ENCODE data around the gene ZNF335. TPM values are rescaled to one million over a fixed set of nuclear protein-coding genes. Genes with fewer than 3 reads are reported as not detected.

Gene ZNF335
- total and polyA plus RNA-seq, 2 of the 13 experiments (the other 11 are each of a cell fraction or from before 2014, with no cell fraction given) = 9.7 to 13.7 TPM

- TF ChIP-seq, protein P1, sequence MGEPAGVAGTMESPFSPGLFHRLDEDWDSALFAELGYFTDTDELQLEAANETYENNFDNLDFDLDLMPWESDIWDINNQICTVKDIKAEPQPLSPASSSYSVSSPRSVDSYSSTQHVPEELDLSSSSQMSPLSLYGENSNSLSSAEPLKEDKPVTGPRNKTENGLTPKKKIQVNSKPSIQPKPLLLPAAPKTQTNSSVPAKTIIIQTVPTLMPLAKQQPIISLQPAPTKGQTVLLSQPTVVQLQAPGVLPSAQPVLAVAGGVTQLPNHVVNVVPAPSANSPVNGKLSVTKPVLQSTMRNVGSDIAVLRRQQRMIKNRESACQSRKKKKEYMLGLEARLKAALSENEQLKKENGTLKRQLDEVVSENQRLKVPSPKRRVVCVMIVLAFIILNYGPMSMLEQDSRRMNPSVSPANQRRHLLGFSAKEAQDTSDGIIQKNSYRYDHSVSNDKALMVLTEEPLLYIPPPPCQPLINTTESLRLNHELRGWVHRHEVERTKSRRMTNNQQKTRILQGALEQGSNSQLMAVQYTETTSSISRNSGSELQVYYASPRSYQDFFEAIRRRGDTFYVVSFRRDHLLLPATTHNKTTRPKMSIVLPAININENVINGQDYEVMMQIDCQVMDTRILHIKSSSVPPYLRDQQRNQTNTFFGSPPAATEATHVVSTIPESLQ (CRISPR knock-in tag; conservative IDR thresholded peaks at IDR 0.05) = no peak; the same call in 1 of the 2 replicates
- TF ChIP-seq, protein P2, sequence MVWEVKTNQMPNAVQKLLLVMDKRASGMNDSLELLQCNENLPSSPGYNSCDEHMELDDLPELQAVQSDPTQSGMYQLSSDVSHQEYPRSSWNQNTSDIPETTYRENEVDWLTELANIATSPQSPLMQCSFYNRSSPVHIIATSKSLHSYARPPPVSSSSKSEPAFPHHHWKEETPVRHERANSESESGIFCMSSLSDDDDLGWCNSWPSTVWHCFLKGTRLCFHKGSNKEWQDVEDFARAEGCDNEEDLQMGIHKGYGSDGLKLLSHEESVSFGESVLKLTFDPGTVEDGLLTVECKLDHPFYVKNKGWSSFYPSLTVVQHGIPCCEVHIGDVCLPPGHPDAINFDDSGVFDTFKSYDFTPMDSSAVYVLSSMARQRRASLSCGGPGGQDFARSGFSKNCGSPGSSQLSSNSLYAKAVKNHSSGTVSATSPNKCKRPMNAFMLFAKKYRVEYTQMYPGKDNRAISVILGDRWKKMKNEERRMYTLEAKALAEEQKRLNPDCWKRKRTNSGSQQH (CRISPR knock-in tag; IDR thresholded peaks at IDR 0.05; ENCODE audit: low read depth) = no peak; the same call in none of the 2 replicates
- TF ChIP-seq SIX4 (CRISPR knock-in tag; IDR thresholded peaks at IDR 0.05) (peak; percentile 39), SKI (IDR thresholded peaks at IDR 0.05; ENCODE audit: partially characterized antibody) (peak; percentile 59), PCBP2 (optimal IDR thresholded peaks at IDR 0.05; ENCODE audit: low read depth, low read length, poor library complexity, severe bottlenecking) (no peak), CBX2 (IDR thresholded peaks at IDR 0.05; ENCODE audit: low read depth, low read length) (no peak), CBX2 (CRISPR knock-in tag; IDR thresholded peaks at IDR 0.05; ENCODE audit: low read depth) (no peak), RCOR2 (CRISPR knock-in tag; IDR thresholded peaks at IDR 0.05) (peak; percentile 40), THAP11 (CRISPR knock-in tag; IDR thresholded peaks at IDR 0.05) (peak; percentile 91), IRF2 (CRISPR knock-in tag; IDR thresholded peaks at IDR 0.05) (peak; percentile 79), NR3C1 (CRISPR knock-in tag; IDR thresholded peaks at IDR 0.05) (no peak), KLF15 (CRISPR knock-in tag; IDR thresholded peaks at IDR 0.05; ENCODE audit: borderline replicate concordance) (peak; percentile 72), ZNF614 (CRISPR knock-in tag; IDR thresholded peaks at IDR 0.05; ENCODE audit: borderline replicate concordance) (peak; percentile 85), ZNF317 (CRISPR knock-in tag; IDR thresholded peaks at IDR 0.05) (peak; percentile 78), NFIB (CRISPR knock-in tag; IDR thresholded peaks at IDR 0.05; ENCODE audit: borderline replicate concordance) (no peak), HMG20B (CRISPR knock-in tag; conservative IDR thresholded peaks at IDR 0.05) (peak; percentile 22), RARA (CRISPR knock-in tag; IDR thresholded peaks at IDR 0.05) (peak; percentile 43), ZFP41 (CRISPR knock-in tag; IDR thresholded peaks at IDR 0.05; ENCODE audit: borderline replicate concordance) (peak; percentile 93; the same call in 1 of the 2 replicates), TERF1 (CRISPR knock-in tag; IDR thresholded peaks at IDR 0.05) (no peak; the same call in 1 of the 2 replicates), RFXANK (CRISPR knock-in tag; IDR thresholded peaks at IDR 0.05) (no peak), MTF1 (CRISPR knock-in tag; IDR thresholded peaks at IDR 0.05) (peak; percentile 81; the same call in 1 of the 2 replicates), ZNF577 (CRISPR knock-in tag; IDR thresholded peaks at IDR 0.05; ENCODE audit: borderline replicate concordance, low read depth) (peak; percentile 83; the same call in 1 of the 2 replicates), ELK4 (CRISPR knock-in tag; IDR thresholded peaks at IDR 0.05; ENCODE audit: borderline replicate concordance) (peak; percentile 69; the same call in 1 of the 2 replicates)
- TF ChIP-seq, protein P3, sequence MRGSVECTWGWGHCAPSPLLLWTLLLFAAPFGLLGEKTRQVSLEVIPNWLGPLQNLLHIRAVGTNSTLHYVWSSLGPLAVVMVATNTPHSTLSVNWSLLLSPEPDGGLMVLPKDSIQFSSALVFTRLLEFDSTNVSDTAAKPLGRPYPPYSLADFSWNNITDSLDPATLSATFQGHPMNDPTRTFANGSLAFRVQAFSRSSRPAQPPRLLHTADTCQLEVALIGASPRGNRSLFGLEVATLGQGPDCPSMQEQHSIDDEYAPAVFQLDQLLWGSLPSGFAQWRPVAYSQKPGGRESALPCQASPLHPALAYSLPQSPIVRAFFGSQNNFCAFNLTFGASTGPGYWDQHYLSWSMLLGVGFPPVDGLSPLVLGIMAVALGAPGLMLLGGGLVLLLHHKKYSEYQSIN (CRISPR knock-in tag; IDR thresholded peaks at IDR 0.05; ENCODE audit: borderline replicate concordance) = no peak
These were observed at the start of gene ZNF335 (continued) for GRCh38 chr20:45971675-45972499.

Measured in HepG2 (cell line).